GM19395 (cell line): ENCODE data around the gene PTPRN2.
"Not testable (repeated sequence)": the region's sequence is repeated elsewhere in the genome, so short reads cannot be mapped to it uniquely, and the experiment has no call there.

Experiments used
- ATAC-seq: cut with Tn5 transposase; IDR thresholded peaks from one replicate; pipeline ENCODE4 v1.9.1; 2021; ENCODE audit warnings: mild to moderate bottlenecking, moderate library complexity; ENCODE audit not compliant: unreplicated experiment

Gene PTPRN2

DNA sequence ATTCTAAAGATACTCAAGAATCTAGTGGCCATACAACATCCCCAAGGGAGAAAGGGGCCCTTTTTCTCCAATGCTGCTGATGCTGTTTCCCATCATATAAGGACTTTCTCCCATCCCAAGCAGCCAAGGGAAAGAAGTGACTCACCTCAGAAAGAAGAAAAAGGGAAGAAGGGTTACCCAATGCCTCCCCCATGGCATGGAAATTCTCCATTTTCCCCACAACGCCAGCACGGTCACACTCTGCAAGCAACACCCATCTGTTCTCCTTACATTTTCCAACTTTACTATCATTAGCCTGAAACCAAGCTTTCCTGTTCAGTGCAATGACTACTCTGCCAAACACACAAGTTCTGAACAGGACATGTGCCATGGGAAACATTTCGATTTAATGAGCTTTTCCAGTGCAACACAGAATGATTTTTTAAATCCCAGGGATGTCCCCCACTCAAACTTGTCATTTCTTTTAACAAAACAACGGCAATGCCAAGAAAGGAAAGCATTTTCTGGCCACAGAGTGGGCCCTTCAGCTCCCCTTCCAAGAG lies 67.9 kb downstream of the PTPRN2 start:
- ATAC-seq, result no peak

DNA sequence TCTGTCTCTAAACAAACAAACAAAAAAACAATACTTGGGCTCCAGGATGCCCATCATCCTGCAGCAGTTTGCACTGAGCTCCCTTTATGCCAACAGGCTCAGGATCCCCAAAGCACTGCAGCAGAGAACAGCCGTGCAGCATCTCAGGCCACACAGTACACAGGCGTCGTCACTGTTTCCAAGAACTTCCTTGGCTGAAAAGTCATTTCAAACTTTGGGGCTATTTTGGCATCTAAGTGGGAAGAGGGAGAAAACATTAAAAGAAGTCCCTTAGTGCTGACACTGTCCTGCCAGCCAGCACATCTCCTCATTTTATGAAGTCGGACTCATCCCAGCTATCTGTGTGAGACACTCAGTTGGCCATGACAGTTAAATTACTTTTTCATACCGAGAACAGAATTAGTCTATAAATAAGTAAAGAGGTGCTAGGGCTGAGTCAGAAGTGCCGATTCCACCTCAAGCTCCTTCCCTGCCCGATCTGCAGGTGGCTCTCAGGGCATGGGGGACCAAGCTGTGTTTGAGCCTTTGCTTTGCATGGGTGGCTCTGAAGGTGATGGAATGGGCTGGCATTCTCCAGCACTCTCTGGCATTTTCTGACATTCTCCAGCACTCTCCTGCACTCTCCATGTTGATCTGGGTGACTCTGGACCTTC lies 68.5 kb downstream of the PTPRN2 start:
- no peak for ATAC-seq

DNA sequence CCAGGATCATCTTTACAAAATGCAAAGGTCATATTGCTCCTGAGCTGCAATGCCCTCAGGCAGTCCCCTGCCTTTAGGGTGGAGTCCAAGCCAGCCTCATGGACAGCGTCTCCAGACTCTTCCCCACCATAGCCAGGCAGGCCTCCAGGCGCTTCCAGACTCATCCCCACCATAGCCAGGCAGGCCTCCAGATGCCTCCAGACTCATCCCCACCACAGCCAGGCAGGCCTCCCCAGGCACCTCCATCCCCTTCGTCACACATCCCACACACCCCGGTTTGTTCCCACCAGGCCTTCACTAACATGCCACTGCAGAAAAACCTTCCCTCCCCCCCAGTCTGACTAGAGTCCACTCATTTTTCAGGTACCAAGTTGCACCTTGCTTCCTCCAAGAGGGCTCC lies 70.1 kb downstream of the PTPRN2 start:
- no peak for ATAC-seq

GRCh38 chr7:158517072-158517471 lies 70.6 kb downstream of the PTPRN2 start:
- no peak for ATAC-seq

DNA sequence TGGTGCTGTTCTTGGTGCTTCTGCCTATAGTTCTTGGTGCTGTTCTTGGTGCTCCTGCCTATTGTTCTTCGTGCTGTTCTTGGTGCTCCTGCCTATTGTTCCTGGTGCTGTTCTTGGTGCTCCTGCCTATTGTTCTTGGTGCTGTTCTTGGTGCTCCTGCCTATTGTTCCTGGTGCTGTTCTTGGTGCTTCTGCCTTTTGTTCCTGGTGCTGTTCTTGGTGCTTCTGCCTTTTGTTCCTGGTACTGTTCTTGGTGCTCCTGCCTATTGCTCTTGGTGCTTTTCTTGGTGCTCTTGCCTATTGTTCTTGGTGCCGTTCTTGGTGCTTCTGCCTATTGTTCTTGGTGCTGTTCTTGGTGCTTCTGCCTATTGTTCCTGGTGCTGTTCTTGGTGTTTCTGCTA lies 71.1 kb downstream of the PTPRN2 start:
- ATAC-seq, result no peak

- ATAC-seq, result no peak
These were observed 74.8 kb downstream of the PTPRN2 start for GRCh38 chr7:158512869-158513268.

GRCh38 chr7:158512042-158512441 lies 75.6 kb downstream of the PTPRN2 start:
- no peak for ATAC-seq

GRCh38 chr7:158508802-158509385 lies 78.7 kb downstream of the PTPRN2 start:
- ATAC-seq, result no peak

- not testable (repeated sequence) for ATAC-seq
These were observed 79.3 kb downstream of the PTPRN2 start for GRCh38 chr7:158508321-158508720.

- no peak for ATAC-seq
These were observed 79.7 kb downstream of the PTPRN2 start for GRCh38 chr7:158507917-158508316.

- ATAC-seq, result not testable (repeated sequence)
These were observed 80.4 kb downstream of the PTPRN2 start for GRCh38 chr7:158507175-158507574.

DNA sequence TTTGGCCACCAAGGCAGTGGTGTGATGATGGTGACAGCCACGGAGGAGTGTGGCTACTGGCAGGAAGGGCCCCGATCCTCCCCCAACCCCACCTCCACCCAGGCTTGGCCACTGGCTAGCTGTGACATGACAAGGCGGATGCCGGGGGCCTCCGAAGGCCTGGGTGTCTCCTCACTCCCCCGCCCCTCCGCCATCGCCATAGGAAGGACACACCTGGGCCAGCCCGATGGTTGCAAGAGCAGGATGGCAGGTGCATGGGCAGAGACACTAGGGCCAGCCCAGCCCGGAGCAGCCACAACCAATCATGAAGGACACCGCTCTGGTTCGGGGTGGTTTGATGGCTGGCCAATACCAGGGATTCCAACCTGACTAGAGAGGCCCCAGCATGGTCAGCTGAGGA lies 81.0 kb downstream of the PTPRN2 start:
- no peak for ATAC-seq

- no peak for ATAC-seq
These were observed 81.9 kb downstream of the PTPRN2 start for GRCh38 chr7:158505683-158506082.

DNA sequence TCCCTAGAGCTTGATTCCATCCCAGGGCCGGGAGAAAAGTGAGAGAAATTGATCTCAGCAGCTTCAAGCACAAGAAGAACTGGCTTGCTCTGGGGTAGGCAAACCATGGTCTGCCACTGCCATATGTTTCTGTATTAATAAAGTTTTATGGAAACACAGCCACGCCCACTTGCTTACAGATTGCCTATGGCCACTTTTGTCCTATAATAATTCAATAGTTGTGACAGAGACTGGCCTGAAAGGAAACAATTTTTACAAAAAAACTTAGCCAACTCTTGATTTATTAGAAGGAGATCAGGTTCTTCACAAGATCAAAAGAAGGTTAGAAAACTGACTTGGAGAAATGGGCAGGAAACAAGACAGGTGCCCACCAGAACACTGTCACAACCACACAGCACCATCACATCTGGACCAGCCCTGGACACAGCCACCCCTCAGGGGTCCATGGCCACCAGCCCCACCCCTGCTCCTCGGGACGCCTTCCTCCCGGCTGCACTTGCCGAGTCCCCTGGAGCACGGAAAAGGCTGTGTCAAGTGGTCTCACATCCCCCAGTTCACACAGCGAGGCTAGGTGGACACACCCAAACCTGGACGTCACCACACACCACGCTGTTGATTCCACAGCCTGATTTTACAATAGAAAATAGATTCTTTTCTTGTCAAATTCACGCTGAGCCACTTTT lies 85.4 kb downstream of the PTPRN2 start:
- no peak for ATAC-seq

GRCh38 chr7:158501393-158502067 lies 86.1 kb downstream of the PTPRN2 start:
- no peak for ATAC-seq

- ATAC-seq, result no peak
These were observed 87.0 kb downstream of the PTPRN2 start for GRCh38 chr7:158500651-158501052.

- ATAC-seq, result no peak
These were observed 88.6 kb downstream of the PTPRN2 start for GRCh38 chr7:158499082-158499455.

GRCh38 chr7:158498443-158499081 lies 89.1 kb downstream of the PTPRN2 start:
- no peak for ATAC-seq

GRCh38 chr7:158497627-158498026 lies 90.0 kb downstream of the PTPRN2 start:
- no peak for ATAC-seq

- no peak for ATAC-seq
These were observed 91.8 kb downstream of the PTPRN2 start for GRCh38 chr7:158495786-158496185.

DNA sequence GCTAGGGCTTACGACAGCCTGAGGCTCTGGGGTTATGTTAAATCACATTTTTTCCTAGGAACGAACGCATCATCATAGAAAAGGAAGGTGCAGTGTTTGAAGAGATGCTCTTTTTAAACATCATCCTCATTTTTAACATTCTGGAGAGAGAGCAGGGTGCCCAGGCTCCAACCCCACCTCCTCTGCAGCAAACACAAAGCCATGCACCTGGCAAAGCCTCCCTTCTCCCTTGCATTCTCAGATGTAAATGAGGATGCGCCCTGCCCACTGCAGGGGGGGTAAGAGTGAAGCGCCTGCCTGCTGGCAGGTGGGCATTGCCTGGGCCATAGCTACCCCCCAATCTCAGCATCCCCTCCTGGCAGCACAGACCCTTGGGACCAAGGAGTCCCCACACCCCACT lies 92.4 kb downstream of the PTPRN2 start:
- ATAC-seq, result no peak
